ENCODE data around the gene SMAD5.

Gene SMAD5

GRCh38 chr5:136162008-136162407 is 29.4 kb downstream of the SMAD5 start:
- Histone ChIP-seq H3K4ac (ENCODE audit: low read depth, low read length) (no peak overlapping the region), H3K36me3 (ENCODE audit: control insufficient read depth in 1 of 2, insufficient read depth in 2 of 2, low read length in 2 of 2) (peaks cover 6 to 12% of the 10 kb centered on the region in 2 experiments), H2BK120ac (ENCODE audit: insufficient read depth, low read length, poor library complexity) (no peak overlapping the region), H2AFZ (ENCODE audit: insufficient read depth, low read length, poor library complexity) (no peak overlapping the region), H3K27me3 (ENCODE audit: insufficient read depth, low read length) (no peaks in the 10 kb centered on the region), H3K9ac (ENCODE audit: low read length) (no peak overlapping the region), H3K79me1 (ENCODE audit: low read length) (no peaks in the 10 kb centered on the region), H3K23ac (ENCODE audit: low read length) (no peak overlapping the region), H3K14ac (ENCODE audit: low read length) (no peak overlapping the region), H3K18ac (ENCODE audit: low read length) (no peak overlapping the region), H2BK12ac (ENCODE audit: low read length) (no peak overlapping the region), H3K9me3 (ENCODE audit: insufficient read depth, low read depth, low read length) (no peaks in the 10 kb centered on the region), H3K4me3 (ENCODE audit: low read depth, low read length) (no peak overlapping the region), H4K8ac (ENCODE audit: low read depth, low read length) (no peak overlapping the region), H2AK5ac (ENCODE audit: low read length) (no peak overlapping the region), H3K79me2 (ENCODE audit: control insufficient read depth, insufficient read depth, low read length, poor library complexity) (no peaks in the 10 kb centered on the region), H3K4me2 (ENCODE audit: low read length) (no peak overlapping the region), H3K27ac (ENCODE audit: low read depth, low read length) (no peak overlapping the region), H4K12ac (ENCODE audit: low read depth, low read length) (no peak overlapping the region), H3K4me1 (ENCODE audit: control insufficient read depth in 1 of 2, insufficient read depth in 2 of 2, low read length in 2 of 2) (no peaks in the 10 kb centered on the region), H4K91ac (ENCODE audit: low read depth, low read length) (no peak overlapping the region), H2BK5ac (ENCODE audit: low read depth, low read length, poor library complexity) (no peak overlapping the region)
- no CpG with 5 or more reads among the region's 4 CpGs for WGBS (ENCODE audit: extremely low coverage, insufficient coverage, insufficient read length)
- no peak for DNase-seq

DNA sequence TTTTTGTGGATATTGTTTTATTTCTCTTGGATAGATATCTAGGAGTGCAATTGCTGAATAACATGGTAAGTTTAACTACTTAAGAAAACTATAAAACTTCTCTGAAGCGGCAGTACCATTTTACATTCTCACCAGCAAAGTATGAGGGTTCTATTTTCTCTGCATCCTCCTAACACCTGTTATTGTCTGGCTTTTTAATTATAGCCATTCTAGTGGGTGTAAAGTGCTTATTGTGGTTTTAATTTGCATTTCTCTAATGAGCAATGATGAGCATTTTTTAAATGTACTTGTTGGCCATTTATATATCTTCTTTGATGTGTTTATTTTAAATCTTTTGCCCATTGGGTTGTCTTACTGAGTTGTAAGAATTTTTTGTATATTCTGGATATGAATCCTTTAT is 31.6 kb downstream of the SMAD5 start:
- DNase-seq: no peak
- Histone ChIP-seq H2BK120ac (ENCODE audit: insufficient read depth, low read length, poor library complexity) (no peak overlapping the region), H4K91ac (ENCODE audit: low read depth, low read length) (no peak overlapping the region), H4K12ac (ENCODE audit: low read depth, low read length) (no peak overlapping the region), H2BK12ac (ENCODE audit: low read length) (no peak overlapping the region), H2AFZ (ENCODE audit: insufficient read depth, low read length, poor library complexity) (no peak overlapping the region), H3K4ac (ENCODE audit: low read depth, low read length) (no peak overlapping the region), H3K79me2 (ENCODE audit: control insufficient read depth, insufficient read depth, low read length, poor library complexity) (no peaks in the 10 kb centered on the region), H3K27ac (ENCODE audit: low read depth, low read length) (no peak overlapping the region), H4K8ac (ENCODE audit: low read depth, low read length) (no peak overlapping the region), H3K9ac (ENCODE audit: low read length) (no peak overlapping the region), H3K18ac (ENCODE audit: low read length) (no peak overlapping the region), H3K79me1 (ENCODE audit: low read length) (no peaks in the 10 kb centered on the region), H2BK5ac (ENCODE audit: low read depth, low read length, poor library complexity) (no peak overlapping the region), H3K4me1 (ENCODE audit: control insufficient read depth in 1 of 2, insufficient read depth in 2 of 2, low read length in 2 of 2) (no peaks in the 10 kb centered on the region), H3K4me3 (ENCODE audit: low read depth, low read length) (no peak overlapping the region), H3K4me2 (ENCODE audit: low read length) (no peak overlapping the region), H3K27me3 (ENCODE audit: insufficient read depth, low read length) (no peaks in the 10 kb centered on the region), H3K9me3 (ENCODE audit: insufficient read depth, low read depth, low read length) (no peaks in the 10 kb centered on the region), H2AK5ac (ENCODE audit: low read length) (no peak overlapping the region), H3K14ac (ENCODE audit: low read length) (no peak overlapping the region), H3K23ac (ENCODE audit: low read length) (no peak overlapping the region), H3K36me3 (ENCODE audit: control insufficient read depth in 1 of 2, insufficient read depth in 2 of 2, low read length in 2 of 2) (peaks cover 6 to 16% of the 10 kb centered on the region in 2 experiments)
- WGBS (ENCODE audit: extremely low coverage, insufficient coverage, insufficient read length): no CpG with 5 or more reads among the region's 1 CpG

DNA sequence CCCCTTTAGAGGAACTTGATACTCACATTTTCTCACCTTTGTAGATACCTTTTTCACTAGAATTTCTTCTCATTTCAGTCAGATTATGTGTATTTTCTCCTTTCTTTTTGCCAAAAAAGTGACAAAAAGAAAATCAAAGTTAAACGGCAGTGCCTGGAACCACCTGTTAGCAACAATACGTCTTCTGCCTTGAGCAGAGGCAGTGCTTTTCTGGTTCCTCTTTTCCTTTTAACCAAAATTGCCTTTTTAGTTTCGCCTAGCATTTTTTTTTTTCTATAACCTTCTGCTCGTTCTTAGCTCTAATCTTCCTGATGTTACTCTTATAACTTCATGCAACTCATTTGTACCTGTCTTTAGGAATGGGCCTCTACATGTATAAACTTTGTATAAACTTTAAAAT is 34.3 kb downstream of the SMAD5 start:
- Histone ChIP-seq H3K79me1 (ENCODE audit: low read length) (no peaks in the 10 kb centered on the region), H3K27ac (ENCODE audit: low read depth, low read length) (no peak overlapping the region), H3K4ac (ENCODE audit: low read depth, low read length) (no peak overlapping the region), H4K8ac (ENCODE audit: low read depth, low read length) (no peak overlapping the region), H3K4me1 (ENCODE audit: control insufficient read depth in 1 of 2, insufficient read depth in 2 of 2, low read length in 2 of 2) (no peaks in the 10 kb centered on the region), H2BK120ac (ENCODE audit: insufficient read depth, low read length, poor library complexity) (no peak overlapping the region), H2BK5ac (ENCODE audit: low read depth, low read length, poor library complexity) (no peak overlapping the region), H4K91ac (ENCODE audit: low read depth, low read length) (no peak overlapping the region), H3K4me2 (ENCODE audit: low read length) (no peak overlapping the region), H3K9ac (ENCODE audit: low read length) (no peak overlapping the region), H3K36me3 (ENCODE audit: control insufficient read depth in 1 of 2, insufficient read depth in 2 of 2, low read length in 2 of 2) (peaks cover 3 to 13% of the 10 kb centered on the region in 2 experiments), H4K12ac (ENCODE audit: low read depth, low read length) (no peak overlapping the region), H3K27me3 (ENCODE audit: insufficient read depth, low read length) (no peaks in the 10 kb centered on the region), H3K9me3 (ENCODE audit: insufficient read depth, low read depth, low read length) (no peaks in the 10 kb centered on the region), H3K14ac (ENCODE audit: low read length) (no peak overlapping the region), H3K4me3 (ENCODE audit: low read depth, low read length) (no peak overlapping the region), H3K79me2 (ENCODE audit: control insufficient read depth, insufficient read depth, low read length, poor library complexity) (no peaks in the 10 kb centered on the region), H2BK12ac (ENCODE audit: low read length) (no peak overlapping the region), H2AK5ac (ENCODE audit: low read length) (no peak overlapping the region), H3K23ac (ENCODE audit: low read length) (no peak overlapping the region), H3K18ac (ENCODE audit: low read length) (no peak overlapping the region), H2AFZ (ENCODE audit: insufficient read depth, low read length, poor library complexity) (no peak overlapping the region)
- DNase-seq: no peak
- no CpG with 5 or more reads among the region's 4 CpGs for WGBS (ENCODE audit: extremely low coverage, insufficient coverage, insufficient read length)

GRCh38 chr5:136169218-136169617 is 36.6 kb downstream of the SMAD5 start:
- Histone ChIP-seq H2AK5ac (ENCODE audit: low read length) (no peak overlapping the region), H3K9ac (ENCODE audit: low read length) (no peak overlapping the region), H2BK120ac (ENCODE audit: insufficient read depth, low read length, poor library complexity) (no peak overlapping the region), H2AFZ (ENCODE audit: insufficient read depth, low read length, poor library complexity) (no peak overlapping the region), H3K9me3 (ENCODE audit: insufficient read depth, low read depth, low read length) (no peaks in the 10 kb centered on the region), H3K18ac (ENCODE audit: low read length) (no peak overlapping the region), H3K14ac (ENCODE audit: low read length) (no peak overlapping the region), H3K36me3 (ENCODE audit: control insufficient read depth in 1 of 2, insufficient read depth in 2 of 2, low read length in 2 of 2) (peaks cover 0 to 13% of the 10 kb centered on the region in 2 experiments), H4K8ac (ENCODE audit: low read depth, low read length) (no peak overlapping the region), H2BK12ac (ENCODE audit: low read length) (no peak overlapping the region), H3K27ac (ENCODE audit: low read depth, low read length) (no peak overlapping the region), H3K4me2 (ENCODE audit: low read length) (no peak overlapping the region), H3K23ac (ENCODE audit: low read length) (no peak overlapping the region), H3K4me1 (ENCODE audit: control insufficient read depth in 1 of 2, insufficient read depth in 2 of 2, low read length in 2 of 2) (no peaks in the 10 kb centered on the region), H3K27me3 (ENCODE audit: insufficient read depth, low read length) (no peaks in the 10 kb centered on the region), H2BK5ac (ENCODE audit: low read depth, low read length, poor library complexity) (no peak overlapping the region), H3K79me2 (ENCODE audit: control insufficient read depth, insufficient read depth, low read length, poor library complexity) (no peaks in the 10 kb centered on the region), H4K12ac (ENCODE audit: low read depth, low read length) (no peak overlapping the region), H3K79me1 (ENCODE audit: low read length) (no peaks in the 10 kb centered on the region), H3K4ac (ENCODE audit: low read depth, low read length) (no peak overlapping the region), H3K4me3 (ENCODE audit: low read depth, low read length) (no peak overlapping the region), H4K91ac (ENCODE audit: low read depth, low read length) (no peak overlapping the region)
- no CpG with 5 or more reads among the region's 3 CpGs for WGBS (ENCODE audit: extremely low coverage, insufficient coverage, insufficient read length)
- DNase-seq: no peak

Data from trophoblast cell (in vitro differentiated cells and primary cell).